ENCODE measurements around the gene ZNF90.

GRCh38 chr19:20067943-20068342 is 9.9 kb upstream of the ZNF90 start:
- TF ChIP-seq CTCF (IDR thresholded peaks at IDR 0.05 in 4 of 5, conservative IDR thresholded peaks at IDR 0.05 in 1 of 5): no peak
- no peak for TF ChIP-seq POLR2A (IDR thresholded peaks at IDR 0.05)
